Epidermal melanocyte (primary cell): ENCODE results near the gene CNOT4.

Experiments
- DNase-seq: peaks from one replicate; pipeline ENCODE4 v3.0.0; 2011; ENCODE audit warnings: low spot score; ENCODE audit not compliant: insufficient read length

The CNOT4 gene

GRCh38 chr7:135403302-135403701 lies 106.6 kb downstream of the CNOT4 start:
- no peak for DNase-seq

DNA sequence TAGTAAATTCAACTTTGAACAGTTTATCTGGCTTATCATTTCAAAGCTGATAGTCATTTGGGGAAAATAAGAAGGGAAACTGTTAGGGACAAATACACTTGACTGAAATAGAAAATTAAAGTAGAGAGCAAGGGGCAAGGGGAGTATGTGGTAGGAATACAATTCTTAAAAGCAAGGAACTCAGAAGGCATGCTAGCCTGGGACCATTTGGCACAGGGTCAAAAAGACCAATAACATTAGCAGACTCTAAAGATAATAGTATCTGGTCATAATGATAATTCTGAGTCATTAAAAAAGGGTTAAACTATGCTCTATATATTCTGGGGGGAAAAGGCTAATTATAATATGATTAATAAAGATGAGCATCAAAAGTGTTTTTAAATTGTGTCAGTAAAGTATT lies 112.2 kb downstream of the CNOT4 start:
- DNase-seq, result no peak

GRCh38 chr7:135392701-135393100 lies 117.2 kb downstream of the CNOT4 start:
- DNase-seq, result no peak

DNA sequence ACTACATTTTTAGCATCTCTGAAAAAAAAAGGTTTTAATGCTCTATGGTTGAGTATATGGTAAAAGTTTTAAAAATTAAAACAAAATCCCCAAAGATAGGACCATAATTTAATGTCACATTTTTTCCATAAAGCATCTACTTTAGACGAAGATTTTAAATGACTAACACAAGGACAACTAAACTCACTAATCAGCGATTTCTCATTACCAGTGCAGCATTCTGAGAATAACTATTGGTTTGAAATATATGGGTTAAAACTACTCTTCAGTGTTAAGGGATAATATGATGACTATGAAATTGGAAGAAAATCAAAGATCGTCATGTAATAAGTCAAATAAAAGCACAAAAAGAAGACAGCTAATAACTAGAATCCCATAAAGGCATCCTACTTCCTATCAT lies 118.4 kb downstream of the CNOT4 start:
- DNase-seq, result no peak

GRCh38 chr7:135390829-135391228 lies 119.1 kb downstream of the CNOT4 start:
- no peak for DNase-seq

- DNase-seq, result no peak
Observed at GRCh38 chr7:135389971-135390370, 119.9 kb downstream of the CNOT4 start.

- no peak for DNase-seq
Observed at GRCh38 chr7:135388616-135389015, 121.3 kb downstream of the CNOT4 start.

DNA sequence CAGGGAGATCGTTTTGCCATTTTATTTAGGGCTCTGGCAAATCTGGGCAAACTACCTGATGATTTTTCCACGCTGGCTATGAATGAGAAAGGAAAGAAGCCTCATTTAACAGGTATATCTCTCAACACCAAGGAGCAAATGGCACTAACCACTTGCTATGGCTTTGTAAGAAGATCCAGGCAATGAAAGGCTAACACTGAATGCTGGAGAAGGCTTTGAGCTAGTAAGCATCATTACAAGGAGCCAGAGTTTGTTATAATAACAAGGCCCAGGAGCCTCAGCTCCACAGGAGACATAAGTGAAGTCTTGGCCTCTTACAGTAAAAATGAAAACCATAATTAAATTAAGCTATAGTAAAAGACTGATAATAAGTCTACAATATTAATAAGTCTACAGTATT lies 123.1 kb downstream of the CNOT4 start:
- no peak for DNase-seq

DNA sequence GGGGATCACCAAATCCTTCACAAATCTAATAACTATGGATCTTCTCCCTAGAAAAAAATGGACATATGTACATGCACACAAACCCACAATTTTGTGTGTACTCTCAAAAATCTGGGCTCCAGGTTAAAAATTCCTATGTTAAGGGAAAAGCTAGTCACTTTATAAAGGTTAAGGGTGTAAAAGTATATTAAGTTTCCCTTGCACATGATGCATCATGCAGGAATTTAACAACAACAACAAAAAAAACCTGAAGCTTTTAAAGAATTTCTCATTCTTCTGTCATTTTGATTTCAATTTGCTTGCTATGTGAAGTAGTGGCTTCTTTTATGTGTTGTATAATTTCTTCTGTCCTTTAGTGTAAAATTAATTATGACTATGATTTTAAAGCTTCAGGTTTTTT lies 123.7 kb downstream of the CNOT4 start:
- no peak for DNase-seq

DNA sequence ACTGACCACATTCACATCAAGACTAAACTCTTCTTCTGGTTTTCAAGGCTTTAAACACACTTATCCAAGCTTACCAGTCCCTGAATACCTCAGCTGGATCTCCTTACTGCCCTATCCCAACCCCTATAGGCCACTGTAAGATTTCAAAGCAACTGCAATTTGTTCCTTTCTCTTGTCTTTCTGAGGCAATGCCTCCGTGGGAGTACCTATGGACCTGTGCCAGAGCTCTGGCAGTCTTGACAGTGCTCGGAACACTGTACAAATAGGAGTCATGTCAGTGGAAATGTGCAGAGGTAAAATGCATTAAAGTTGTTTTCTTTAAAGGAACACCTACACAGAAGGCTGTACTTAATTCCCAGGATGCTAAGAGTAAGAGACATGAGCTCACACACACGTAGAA lies 124.7 kb downstream of the CNOT4 start:
- no peak for DNase-seq

DNA sequence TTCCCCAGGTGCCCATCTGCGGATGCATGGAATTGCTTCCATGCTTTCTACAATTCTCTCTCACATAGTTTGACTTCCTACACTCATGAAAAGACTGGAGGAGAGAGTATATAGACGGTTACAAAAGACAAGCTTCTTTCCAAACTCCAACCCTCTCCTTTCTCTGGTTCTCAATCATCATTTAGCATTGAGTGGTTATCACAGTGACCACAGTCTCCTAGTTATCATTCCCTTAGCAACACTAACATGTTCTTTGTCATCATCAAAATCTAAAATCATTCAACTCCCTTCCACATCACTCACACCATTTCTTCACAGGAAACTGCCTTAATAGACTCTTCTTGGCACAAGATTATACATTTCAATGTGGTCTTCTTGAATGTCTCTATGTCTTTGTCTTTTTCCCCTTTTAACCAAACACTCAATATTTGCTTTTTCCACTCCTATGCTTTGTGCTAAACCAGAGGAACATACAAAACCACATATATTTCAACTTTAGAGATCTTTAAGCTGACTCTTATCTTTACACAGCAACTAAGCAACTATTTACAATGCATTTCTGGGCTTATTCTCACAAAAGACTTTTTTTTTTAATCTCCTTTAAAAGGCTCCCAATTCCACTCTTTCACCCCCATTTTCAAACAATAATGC lies 126.3 kb downstream of the CNOT4 start:
- no peak for DNase-seq

GRCh38 chr7:135382173-135382572 lies 127.7 kb downstream of the CNOT4 start:
- no peak for DNase-seq

- no peak for DNase-seq
Observed at GRCh38 chr7:135381369-135381768, 128.5 kb downstream of the CNOT4 start.

DNA sequence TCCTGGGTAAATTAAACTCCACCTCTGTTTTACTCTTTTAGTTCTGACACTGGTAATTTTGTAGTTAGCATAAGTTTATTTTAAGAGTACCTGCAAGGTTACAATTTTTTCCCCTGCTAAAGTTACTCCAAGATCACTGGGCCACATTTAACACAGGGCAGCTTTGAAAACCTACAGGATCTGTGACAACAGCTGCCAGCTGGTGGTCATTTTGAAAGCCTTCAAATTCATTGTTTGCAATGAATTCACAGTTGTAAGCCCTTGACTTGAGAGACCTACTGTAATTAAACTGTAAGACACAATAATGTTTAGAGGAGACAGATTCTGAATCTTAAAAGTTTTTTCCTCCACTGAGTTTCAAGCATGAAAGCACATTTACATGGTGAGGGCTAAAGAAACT lies 129.6 kb downstream of the CNOT4 start:
- no peak for DNase-seq

DNA sequence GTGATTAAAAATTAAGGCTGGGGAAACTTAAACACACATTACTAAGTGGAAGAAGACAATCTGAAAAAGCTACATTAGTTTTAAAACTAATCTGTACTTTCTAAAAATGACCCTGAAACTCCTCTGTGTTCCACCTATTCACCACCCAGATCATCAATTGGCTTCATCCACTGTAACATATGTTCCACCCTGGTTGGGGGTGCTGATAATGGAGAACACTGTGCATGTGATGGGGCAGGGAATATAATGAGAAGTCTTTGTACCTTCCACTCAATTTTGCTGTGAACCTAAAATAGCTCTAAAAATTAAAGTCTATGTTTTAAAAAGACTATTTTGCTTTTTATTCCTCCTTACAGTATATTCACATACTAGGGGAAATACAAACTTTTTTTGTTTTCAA lies 132.7 kb downstream of the CNOT4 start:
- DNase-seq, result no peak

- no peak for DNase-seq
Observed at GRCh38 chr7:135375908-135376699, 133.8 kb downstream of the CNOT4 start.

DNA sequence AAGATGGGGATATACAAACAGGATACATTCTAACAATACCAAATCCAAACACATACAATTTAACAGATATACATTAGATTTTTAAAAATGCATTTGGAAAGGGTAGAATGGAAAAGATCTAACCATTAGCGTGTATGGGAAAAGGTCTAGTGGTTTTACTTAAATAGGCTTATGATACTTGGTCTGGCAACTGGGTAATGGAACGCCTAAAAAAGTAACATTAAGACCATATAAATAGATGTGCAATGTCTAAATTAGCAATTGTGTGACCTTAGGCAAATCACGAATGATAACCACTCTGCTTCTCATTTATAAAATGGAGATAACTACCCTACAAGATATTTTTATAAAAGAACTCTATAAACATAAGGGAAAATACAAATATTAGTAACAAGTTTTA lies 135.2 kb downstream of the CNOT4 start:
- no peak for DNase-seq

GRCh38 chr7:135372222-135372621 lies 137.7 kb downstream of the CNOT4 start:
- DNase-seq, result no peak

DNA sequence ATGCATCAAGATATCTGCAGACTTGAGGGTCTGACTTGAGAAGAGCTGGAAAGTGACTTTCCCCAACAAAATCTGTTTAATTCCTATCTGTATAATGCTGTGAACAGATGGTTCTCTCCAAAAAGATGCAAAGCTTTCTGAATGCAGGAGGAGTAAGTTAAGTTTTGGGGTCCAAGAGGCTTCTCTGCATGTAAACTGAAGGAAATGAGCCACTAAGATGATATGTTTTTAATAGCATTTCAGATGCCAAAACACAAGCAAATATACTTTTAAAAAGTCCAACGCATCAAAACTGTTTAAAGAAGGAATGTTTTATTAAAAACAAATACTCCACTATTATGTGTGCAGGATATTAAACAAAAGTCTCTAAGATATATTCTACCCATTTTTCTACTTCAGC lies 139.2 kb downstream of the CNOT4 start:
- DNase-seq, result no peak

DNA sequence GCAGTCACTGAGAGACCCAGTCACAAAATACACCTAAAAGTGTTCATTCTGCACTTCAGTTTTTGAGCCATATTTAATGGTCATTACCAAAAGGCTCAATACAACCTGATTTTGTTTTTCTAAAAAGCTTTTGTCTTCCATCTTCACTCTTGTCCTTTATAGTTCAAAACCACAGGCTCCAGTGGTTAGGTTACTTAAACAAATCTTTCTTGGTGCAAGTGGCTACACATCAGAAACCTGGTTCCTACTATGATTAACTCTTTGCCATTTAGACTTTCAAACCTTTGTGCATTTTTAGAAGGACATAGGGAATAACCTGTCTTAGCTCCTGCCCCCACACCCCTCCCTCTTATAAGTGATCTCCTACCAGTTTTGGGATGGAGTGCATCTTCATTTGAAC lies 140.5 kb downstream of the CNOT4 start:
- no peak for DNase-seq

- no peak for DNase-seq
Observed at GRCh38 chr7:135368416-135369186, 141.3 kb downstream of the CNOT4 start.

DNA sequence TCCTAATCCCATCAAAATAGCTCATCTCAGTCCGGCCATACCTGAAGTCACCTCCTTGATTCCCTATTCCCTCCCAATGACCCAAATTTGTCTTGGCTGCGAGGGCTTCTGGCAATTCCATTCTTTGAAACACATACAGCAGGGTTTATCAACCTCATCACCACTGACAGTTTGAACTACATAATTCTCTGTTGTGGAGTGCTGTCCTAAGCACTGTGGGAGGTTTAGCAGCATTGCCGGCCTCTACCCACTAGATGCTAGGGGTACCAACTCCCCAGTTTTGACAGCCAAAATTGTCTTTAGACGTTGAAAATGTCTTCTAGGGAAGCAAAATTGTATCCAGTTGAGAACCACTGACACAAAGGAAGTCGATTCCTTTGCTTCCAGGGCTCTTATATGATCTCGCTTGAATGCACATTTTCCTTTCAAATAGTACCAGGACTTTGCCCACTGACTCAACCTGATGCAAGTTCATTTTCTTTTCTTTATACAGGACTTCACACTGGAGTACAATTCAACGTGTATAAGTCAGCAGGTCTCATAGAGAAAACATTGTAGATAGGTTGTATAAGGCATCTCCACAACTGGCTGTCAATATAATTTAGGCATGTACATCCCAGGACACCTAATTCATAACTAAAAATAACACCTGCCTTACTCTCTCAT lies 142.9 kb downstream of the CNOT4 start:
- no peak for DNase-seq
